GM21825 (cell line): Measurements from ENCODE around the gene PFKM.
"Not testable (repeated sequence)": the region's sequence is repeated elsewhere in the genome, so short reads cannot be mapped to it uniquely, and the experiment has no call there.

Experiments
- ATAC-seq: cut with Tn5 transposase; IDR thresholded peaks from one replicate; pipeline ENCODE4 v1.9.1; 2021; ENCODE audit warnings: mild to moderate bottlenecking, moderate library complexity; ENCODE audit not compliant: unreplicated experiment

Gene PFKM

GRCh38 chr12:48110691-48111311 lies 8.4 kb upstream of the PFKM start:
- no peak for ATAC-seq

GRCh38 chr12:48111312-48111693 lies 7.9 kb upstream of the PFKM start:
- ATAC-seq, result not testable (repeated sequence)

GRCh38 chr12:48115957-48116356 lies 3.2 kb upstream of the PFKM start:
- no peak for ATAC-seq

GRCh38 chr12:48118284-48118871 lies 786 bp upstream of the PFKM start:
- no peak for ATAC-seq

- no peak for ATAC-seq
These were observed 651 bp downstream of the PFKM start for GRCh38 chr12:48119834-48120195.

GRCh38 chr12:48121522-48121921 lies 2.4 kb downstream of the PFKM start:
- no peak for ATAC-seq

- no peak for ATAC-seq
These were observed 3.1 kb downstream of the PFKM start for GRCh38 chr12:48122065-48122834.

- no peak for ATAC-seq
These were observed 4.0 kb downstream of the PFKM start for GRCh38 chr12:48123169-48123568.

GRCh38 chr12:48125542-48125941 lies 6.4 kb downstream of the PFKM start:
- ATAC-seq, result not testable (repeated sequence)

GRCh38 chr12:48125985-48126384 lies 6.8 kb downstream of the PFKM start:
- no peak for ATAC-seq

- no peak for ATAC-seq
These were observed 7.9 kb downstream of the PFKM start for GRCh38 chr12:48126953-48127630.

GRCh38 chr12:48128800-48129199 lies 9.6 kb downstream of the PFKM start:
- no peak for ATAC-seq

GRCh38 chr12:48129376-48129775 lies 10.2 kb downstream of the PFKM start:
- no peak for ATAC-seq

- no peak for ATAC-seq
These were observed 12.4 kb downstream of the PFKM start for GRCh38 chr12:48131517-48131916.

- ATAC-seq, result no peak
These were observed 13.7 kb downstream of the PFKM start for GRCh38 chr12:48132826-48133225.

GRCh38 chr12:48135027-48135426 lies 15.9 kb downstream of the PFKM start:
- no peak for ATAC-seq

GRCh38 chr12:48142818-48143674 lies 23.9 kb downstream of the PFKM start:
- ATAC-seq, result no peak

- no peak for ATAC-seq
These were observed 24.7 kb downstream of the PFKM start for GRCh38 chr12:48143898-48144297.

GRCh38 chr12:48145981-48146380 lies 26.8 kb downstream of the PFKM start:
- no peak for ATAC-seq

GRCh38 chr12:48151103-48151771 lies 32.1 kb downstream of the PFKM start:
- ATAC-seq, result no peak
